Measurements from ENCODE around the gene FMNL3. TPM values are rescaled to one million over a fixed set of nuclear protein-coding genes. Genes with fewer than 3 reads are reported as not detected.

FMNL3 gene
- total RNA-seq, 1 donor = 24.6 TPM

DNA sequence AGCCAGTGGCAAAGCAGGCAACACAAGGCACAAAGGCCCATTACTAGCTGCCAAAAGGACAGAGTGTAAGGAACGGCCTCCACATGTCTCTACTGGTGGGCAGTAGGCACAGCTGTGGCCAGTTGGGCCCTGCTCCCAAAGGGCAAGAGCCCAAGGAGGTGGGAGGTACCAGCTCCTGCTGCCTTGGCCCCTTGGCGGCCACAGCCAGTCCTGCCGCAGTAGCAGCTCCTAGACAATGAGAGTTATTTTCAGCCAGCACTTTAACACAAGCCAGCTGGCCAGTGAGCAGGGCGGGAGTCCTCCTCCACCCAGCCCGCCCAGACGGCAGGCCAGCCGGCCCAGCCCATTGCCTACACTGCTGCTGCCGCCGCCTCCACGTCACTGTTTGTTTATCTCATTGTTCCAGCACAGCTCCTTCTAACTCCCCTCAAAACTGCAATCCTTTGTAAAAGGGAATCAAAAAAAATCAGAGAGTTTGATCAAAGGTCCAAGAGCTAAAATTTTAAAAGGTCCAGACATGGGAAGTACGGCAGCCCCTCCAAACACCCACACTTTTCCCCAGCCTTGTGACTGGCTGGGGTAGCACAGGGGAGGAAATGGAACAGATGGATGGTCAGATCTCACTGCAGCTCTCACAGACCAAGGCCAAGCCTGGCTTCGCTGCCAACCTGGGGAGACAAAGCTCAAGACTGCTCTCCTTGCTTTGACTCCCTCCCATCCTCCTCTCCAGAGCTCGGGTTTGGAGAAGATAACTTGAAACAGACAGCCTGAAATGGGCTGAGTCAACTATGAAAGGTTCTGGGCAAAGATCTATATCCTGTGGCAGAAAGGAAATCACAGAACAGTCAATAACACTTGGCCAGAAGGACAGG lies 33.5 kb downstream of the FMNL3 start:
- Histone ChIP-seq H3K27me3 (ENCODE audit: insufficient read depth, low read length) (no peaks in the 10 kb centered on the region), H3K36me3 (ENCODE audit: insufficient read depth, low read length) (no peaks in the 10 kb centered on the region), H3K4me1 (ENCODE audit: insufficient read depth, low read length) (peaks cover 43% of the 10 kb centered on the region), H2AFZ (ENCODE audit: low read length) (peak overlapping the region; percentile 28), H3K27ac (ENCODE audit: low read depth, low read length) (peak overlapping the region; percentile 92), H3K9me3 (ENCODE audit: low read depth, low read length) (no peaks in the 10 kb centered on the region), H4K20me1 (ENCODE audit: insufficient read depth, low read length) (no peaks in the 10 kb centered on the region), H3K79me2 (ENCODE audit: insufficient read depth, low read length) (peaks cover 77% of the 10 kb centered on the region), H3K4me2 (ENCODE audit: insufficient read depth, low read length) (peak overlapping the region; percentile 73), H3K4me3 (ENCODE audit: insufficient read depth, low read length) (peak overlapping the region; percentile 34)
- peak; percentile 93 for DNase-seq (ENCODE audit: insufficient read length, low spot score, missing footprints)
- TF ChIP-seq, protein P1, sequence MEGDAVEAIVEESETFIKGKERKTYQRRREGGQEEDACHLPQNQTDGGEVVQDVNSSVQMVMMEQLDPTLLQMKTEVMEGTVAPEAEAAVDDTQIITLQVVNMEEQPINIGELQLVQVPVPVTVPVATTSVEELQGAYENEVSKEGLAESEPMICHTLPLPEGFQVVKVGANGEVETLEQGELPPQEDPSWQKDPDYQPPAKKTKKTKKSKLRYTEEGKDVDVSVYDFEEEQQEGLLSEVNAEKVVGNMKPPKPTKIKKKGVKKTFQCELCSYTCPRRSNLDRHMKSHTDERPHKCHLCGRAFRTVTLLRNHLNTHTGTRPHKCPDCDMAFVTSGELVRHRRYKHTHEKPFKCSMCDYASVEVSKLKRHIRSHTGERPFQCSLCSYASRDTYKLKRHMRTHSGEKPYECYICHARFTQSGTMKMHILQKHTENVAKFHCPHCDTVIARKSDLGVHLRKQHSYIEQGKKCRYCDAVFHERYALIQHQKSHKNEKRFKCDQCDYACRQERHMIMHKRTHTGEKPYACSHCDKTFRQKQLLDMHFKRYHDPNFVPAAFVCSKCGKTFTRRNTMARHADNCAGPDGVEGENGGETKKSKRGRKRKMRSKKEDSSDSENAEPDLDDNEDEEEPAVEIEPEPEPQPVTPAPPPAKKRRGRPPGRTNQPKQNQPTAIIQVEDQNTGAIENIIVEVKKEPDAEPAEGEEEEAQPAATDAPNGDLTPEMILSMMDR (IDR thresholded peaks at IDR 0.05; ENCODE audit: extremely low read depth, low read depth, low read length) = peak; percentile 16

DNA sequence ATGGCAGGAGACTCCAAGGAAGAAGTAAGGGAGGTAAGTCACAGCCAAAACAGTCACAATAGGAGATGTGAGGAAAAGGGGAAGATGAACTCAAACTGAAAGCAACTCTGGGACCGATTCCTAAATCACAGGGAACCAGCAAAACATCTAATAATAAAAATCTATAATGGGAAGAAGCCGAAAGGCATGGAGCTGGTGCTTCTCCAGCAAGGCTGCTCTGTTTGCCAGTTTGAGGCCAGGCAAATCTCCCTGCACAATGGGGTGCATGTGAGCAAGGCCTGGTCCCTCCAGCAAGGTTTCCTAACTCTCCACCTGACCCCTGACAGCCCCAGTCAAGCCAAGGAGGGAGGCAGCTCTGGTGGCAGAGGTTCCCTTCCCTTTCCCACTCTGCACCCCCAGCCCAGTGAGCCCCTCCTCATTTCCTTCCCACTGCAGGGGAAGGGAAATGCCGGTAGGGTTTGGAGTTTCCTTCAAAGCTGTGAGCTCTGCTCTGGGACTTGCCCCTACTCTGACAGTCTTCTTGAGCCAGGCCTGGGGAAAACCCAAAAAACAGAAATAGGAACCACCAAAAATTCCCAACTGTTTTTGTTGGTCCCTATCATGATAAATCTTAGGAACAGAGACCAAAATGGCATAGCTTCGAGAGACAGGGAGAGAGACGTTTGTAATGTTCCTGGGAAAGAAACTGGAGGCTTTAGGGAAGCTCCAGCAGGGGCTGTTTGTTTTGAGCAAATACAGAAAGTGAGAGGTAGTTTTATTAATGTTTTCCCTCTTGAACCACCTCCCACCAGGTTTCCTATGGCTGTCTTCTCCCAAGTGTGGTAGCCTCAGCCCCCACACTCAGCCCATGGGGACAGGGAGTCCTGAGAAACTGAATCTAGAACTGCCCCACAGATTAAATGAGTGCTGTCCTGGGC lies 34.6 kb downstream of the FMNL3 start:
- peak overlapping the region; percentile 73 for H3K4me2 ChIP-seq (ENCODE audit: insufficient read depth, low read length)
- no peak for DNase-seq (ENCODE audit: insufficient read length, low spot score, missing footprints)
- H3K4me3 ChIP-seq (ENCODE audit: insufficient read depth, low read length) = peak overlapping the region; percentile 34
- no peaks in the 10 kb centered on the region for H4K20me1 ChIP-seq (ENCODE audit: insufficient read depth, low read length)
- no peaks in the 10 kb centered on the region for H3K36me3 ChIP-seq (ENCODE audit: insufficient read depth, low read length)
- TF ChIP-seq, protein P1 (IDR thresholded peaks at IDR 0.05; ENCODE audit: extremely low read depth, low read depth, low read length) = no peak
- H3K4me1 ChIP-seq (ENCODE audit: insufficient read depth, low read length) = peaks cover 46% of the 10 kb centered on the region
- no peaks in the 10 kb centered on the region for H3K27me3 ChIP-seq (ENCODE audit: insufficient read depth, low read length)
- peaks cover 82% of the 10 kb centered on the region for H3K79me2 ChIP-seq (ENCODE audit: insufficient read depth, low read length)
- no peaks in the 10 kb centered on the region for H3K9me3 ChIP-seq (ENCODE audit: low read depth, low read length)
- H2AFZ ChIP-seq (ENCODE audit: low read length) = peak overlapping the region; percentile 28
- peak overlapping the region; percentile 92 for H3K27ac ChIP-seq (ENCODE audit: low read depth, low read length)

DNA sequence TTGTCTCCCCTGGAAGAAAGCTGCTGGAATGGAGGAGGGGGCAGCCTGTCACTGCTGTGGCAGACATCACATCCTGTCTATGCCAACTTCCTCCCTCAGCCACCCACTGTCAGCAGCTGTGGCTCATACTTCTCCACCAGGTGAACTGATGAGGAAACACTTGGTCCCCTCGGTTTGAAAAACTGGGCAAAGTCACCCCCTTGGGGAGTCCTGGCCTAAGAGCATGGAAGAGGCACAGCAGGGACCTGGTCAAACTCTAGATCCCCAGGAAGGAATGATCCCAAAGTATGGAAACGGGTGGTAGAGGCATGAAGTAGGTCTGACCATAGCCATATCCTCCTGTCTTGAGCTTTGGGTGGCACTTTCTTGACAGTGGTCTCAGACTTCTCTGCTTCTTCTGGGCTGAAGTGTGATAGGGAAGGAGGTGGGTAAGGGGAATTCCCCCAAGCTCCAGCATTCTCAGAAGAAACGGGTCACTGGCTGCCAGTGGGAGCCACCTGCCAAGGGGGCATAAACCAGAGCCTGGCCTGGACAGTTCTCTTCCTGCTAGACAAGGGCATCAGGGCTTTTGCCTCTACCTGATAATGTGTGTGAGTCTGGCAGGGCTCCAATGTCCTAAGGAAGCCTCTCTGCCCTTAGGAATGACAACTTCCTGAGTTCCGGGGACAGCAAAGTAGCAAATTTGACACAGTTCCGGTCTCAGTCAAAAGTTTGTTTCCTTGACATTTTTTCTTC lies 36.0 kb downstream of the FMNL3 start:
- H3K4me3 ChIP-seq (ENCODE audit: insufficient read depth, low read length) = no peak overlapping the region
- no peak overlapping the region for H2AFZ ChIP-seq (ENCODE audit: low read length)
- peak overlapping the region; percentile 92 for H3K27ac ChIP-seq (ENCODE audit: low read depth, low read length)
- H3K9me3 ChIP-seq (ENCODE audit: low read depth, low read length) = no peaks in the 10 kb centered on the region
- no peak overlapping the region for H3K4me2 ChIP-seq (ENCODE audit: insufficient read depth, low read length)
- DNase-seq (ENCODE audit: insufficient read length, low spot score, missing footprints) = no peak
- H3K4me1 ChIP-seq (ENCODE audit: insufficient read depth, low read length) = peaks cover 52% of the 10 kb centered on the region
- no peaks in the 10 kb centered on the region for H3K36me3 ChIP-seq (ENCODE audit: insufficient read depth, low read length)
- peaks cover 78% of the 10 kb centered on the region for H3K79me2 ChIP-seq (ENCODE audit: insufficient read depth, low read length)
- H4K20me1 ChIP-seq (ENCODE audit: insufficient read depth, low read length) = no peaks in the 10 kb centered on the region
- no peaks in the 10 kb centered on the region for H3K27me3 ChIP-seq (ENCODE audit: insufficient read depth, low read length)
- TF ChIP-seq, protein P1 (IDR thresholded peaks at IDR 0.05; ENCODE audit: extremely low read depth, low read depth, low read length) = no peak
